Prostate gland (tissue), 2 donors: ENCODE data around the gene KRT2.

Source experiments
- POLR2A ChIP-seq: fragments of 450-650 bp; IDR thresholded peaks from one replicate; pipeline ENCODE4 v1.6.1; 2016; ENCODE audit warnings: antibody characterized with exemption, mild to moderate bottlenecking
- POLR2AphosphoS5 ChIP-seq: sonication (generic); formaldehyde crosslinking; IDR thresholded peaks from one replicate; pipeline ENCODE4 v1.6.1; 2017; ENCODE audit warnings: antibody characterized with exemption
- TF ChIP-seq, protein P1 (sequence below), 4 experiments: fragments of 200-600 bp in 2 of 4; fragments of 450-650 bp in 2 of 4; sonication (generic) in 2 of 4; IDR thresholded peaks; 1 replicate in 3 of 4; 2 replicates in 1 of 4; pipeline ENCODE4 v1.5.1; 2016 to 2019; ENCODE audit warnings: antibody characterized with exemption in 4 of 4, mild to moderate bottlenecking in 2 of 4, moderate library complexity in 2 of 4

DNA sequence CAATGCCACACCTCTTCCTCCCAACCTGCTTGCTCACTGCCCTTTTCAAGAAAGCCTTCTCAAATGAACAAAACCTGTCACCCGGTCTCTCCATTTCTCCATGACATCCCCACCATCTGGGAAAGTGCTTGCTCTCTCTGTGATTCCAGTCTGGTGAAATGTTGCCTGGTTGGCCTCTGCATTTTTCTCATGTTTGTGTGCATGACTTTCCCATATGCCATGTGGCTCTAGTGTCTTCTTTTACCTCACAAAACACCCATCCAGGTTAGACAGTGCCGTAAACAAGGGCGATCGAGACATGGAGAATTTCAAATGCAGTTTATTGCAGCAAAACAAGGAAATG lies 22.4 kb upstream of the KRT2 start:
- TF ChIP-seq, protein P1, sequence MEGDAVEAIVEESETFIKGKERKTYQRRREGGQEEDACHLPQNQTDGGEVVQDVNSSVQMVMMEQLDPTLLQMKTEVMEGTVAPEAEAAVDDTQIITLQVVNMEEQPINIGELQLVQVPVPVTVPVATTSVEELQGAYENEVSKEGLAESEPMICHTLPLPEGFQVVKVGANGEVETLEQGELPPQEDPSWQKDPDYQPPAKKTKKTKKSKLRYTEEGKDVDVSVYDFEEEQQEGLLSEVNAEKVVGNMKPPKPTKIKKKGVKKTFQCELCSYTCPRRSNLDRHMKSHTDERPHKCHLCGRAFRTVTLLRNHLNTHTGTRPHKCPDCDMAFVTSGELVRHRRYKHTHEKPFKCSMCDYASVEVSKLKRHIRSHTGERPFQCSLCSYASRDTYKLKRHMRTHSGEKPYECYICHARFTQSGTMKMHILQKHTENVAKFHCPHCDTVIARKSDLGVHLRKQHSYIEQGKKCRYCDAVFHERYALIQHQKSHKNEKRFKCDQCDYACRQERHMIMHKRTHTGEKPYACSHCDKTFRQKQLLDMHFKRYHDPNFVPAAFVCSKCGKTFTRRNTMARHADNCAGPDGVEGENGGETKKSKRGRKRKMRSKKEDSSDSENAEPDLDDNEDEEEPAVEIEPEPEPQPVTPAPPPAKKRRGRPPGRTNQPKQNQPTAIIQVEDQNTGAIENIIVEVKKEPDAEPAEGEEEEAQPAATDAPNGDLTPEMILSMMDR (IDR thresholded peaks at IDR 0.05), result no peak
- TF ChIP-seq POLR2AphosphoS5, result no peak
- no peak for TF ChIP-seq POLR2A
